Lower leg skin (tissue), 4 donors: Measurements from ENCODE around the gene PSME2. TPM values are rescaled to one million over a fixed set of nuclear protein-coding genes. Genes with fewer than 3 reads are reported as not detected.

Experiments used
- DNase-seq, 2 donors: peaks; one replicate each; pipeline ENCODE4 v3.0.0-alpha.2; 2019; ENCODE audit warnings: low spot score in 2 of 2
- H3K4me3 ChIP-seq: fragments of 200-600 bp; sonication (generic); 2 replicates; pipeline ENCODE4 v1.5.1; 2017; ENCODE audit warnings: mild to moderate bottlenecking, low read depth; ENCODE audit not compliant: poor library complexity, severe bottlenecking
- POLR2A ChIP-seq, 2 donors: fragments of 450-650 bp; IDR thresholded peaks; one replicate each; pipeline ENCODE4 v1.6.1; 2016 to 2017; ENCODE audit warnings: antibody characterized with exemption in 2 of 2, mild to moderate bottlenecking in 1 of 2, moderate library complexity in 1 of 2
- WGBS, 2 donors: methylation state at CpG; one replicate each; pipeline ENCODE4 v1.1.5; 2018; 5-methylcytosine and 5-hydroxymethylcytosine counted together
- intact Hi-C: fragments of 100-400 bp; cut with DNase I; formaldehyde crosslinking; loops from one replicate; pipeline ENCODE4 v1.15.0; 2023; ENCODE audit warnings: low total_unique reads
- total RNA-seq, 4 donors: library from RNA; depleted of rRNA; stranded (reverse); fragments of >200 nt; gene quantifications; one replicate each; pipeline ENCODE4 v1.1.0, GENCODE V29; 2016
- TF ChIP-seq, protein P1 (sequence below), 3 donors: fragments of 450-650 bp; IDR thresholded peaks; one replicate each; pipeline ENCODE4 v1.5.1; 2016; ENCODE audit warnings: antibody characterized with exemption in 3 of 3, mild to moderate bottlenecking in 3 of 3, moderate library complexity in 2 of 3

Gene PSME2
- total RNA-seq, 4 donors from 2014 or later, result 23.2 to 50.2 (median 31.2) TPM

DNA sequence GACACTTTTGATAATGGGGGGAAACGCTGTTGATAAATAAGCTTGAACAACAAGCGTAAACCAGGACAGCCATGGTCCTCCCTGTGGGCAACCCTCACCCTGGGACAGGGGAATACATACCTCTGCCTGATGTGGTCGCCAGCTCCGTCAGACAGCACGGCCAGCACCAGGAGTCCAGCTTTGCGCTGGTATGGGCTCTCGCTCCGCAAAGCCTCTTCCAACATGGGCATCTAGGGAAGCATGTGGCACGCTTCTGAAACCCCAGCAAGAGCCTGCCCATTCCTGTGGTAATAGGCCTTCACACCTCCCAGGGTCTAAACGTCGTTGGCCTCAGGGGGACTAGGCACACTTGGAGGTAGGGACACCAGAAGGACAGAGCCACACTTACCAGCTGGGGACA, 39.3 kb upstream of the PSME2 start:
- 88 to 90% methylated on average over 11 of the region's 11 CpGs for WGBS, 2 donors
- H3K4me3 ChIP-seq, result no peak overlapping the region
- no peak for DNase-seq
- intact Hi-C loops, result no loop called here
- no peak for TF ChIP-seq POLR2A (IDR thresholded peaks at IDR 0.05)
- TF ChIP-seq, protein P1, sequence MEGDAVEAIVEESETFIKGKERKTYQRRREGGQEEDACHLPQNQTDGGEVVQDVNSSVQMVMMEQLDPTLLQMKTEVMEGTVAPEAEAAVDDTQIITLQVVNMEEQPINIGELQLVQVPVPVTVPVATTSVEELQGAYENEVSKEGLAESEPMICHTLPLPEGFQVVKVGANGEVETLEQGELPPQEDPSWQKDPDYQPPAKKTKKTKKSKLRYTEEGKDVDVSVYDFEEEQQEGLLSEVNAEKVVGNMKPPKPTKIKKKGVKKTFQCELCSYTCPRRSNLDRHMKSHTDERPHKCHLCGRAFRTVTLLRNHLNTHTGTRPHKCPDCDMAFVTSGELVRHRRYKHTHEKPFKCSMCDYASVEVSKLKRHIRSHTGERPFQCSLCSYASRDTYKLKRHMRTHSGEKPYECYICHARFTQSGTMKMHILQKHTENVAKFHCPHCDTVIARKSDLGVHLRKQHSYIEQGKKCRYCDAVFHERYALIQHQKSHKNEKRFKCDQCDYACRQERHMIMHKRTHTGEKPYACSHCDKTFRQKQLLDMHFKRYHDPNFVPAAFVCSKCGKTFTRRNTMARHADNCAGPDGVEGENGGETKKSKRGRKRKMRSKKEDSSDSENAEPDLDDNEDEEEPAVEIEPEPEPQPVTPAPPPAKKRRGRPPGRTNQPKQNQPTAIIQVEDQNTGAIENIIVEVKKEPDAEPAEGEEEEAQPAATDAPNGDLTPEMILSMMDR (IDR thresholded peaks at IDR 0.05), result no peak

DNA sequence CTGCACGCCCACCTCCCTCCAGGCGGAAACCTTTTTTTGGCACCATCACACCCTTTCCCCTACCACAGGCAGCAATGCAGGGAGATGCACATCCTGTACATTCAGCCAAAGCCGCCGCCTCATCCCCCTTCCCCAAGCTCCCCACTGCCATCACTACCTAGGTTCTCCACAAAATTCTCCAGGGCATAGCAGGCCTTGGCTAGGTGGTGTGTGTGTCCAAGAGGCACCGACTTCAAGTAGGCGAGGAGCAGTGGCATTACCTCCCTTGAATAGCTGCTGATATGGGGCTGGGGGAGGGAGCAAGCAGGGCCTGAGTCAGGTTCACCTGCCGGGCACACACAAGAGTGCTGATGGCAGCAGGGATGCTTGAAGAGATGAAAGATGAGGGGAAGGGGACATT, 38.6 kb upstream of the PSME2 start:
- DNase-seq, result no peak
- no peak for TF ChIP-seq POLR2A (IDR thresholded peaks at IDR 0.05)
- TF ChIP-seq, protein P1 (IDR thresholded peaks at IDR 0.05), result no peak
- intact Hi-C loops, result no loop called here
- 96 to 99% methylated on average over 7 of the region's 7 CpGs for whole genome bisulfite sequencing, 2 donors
- H3K4me3 ChIP-seq, result no peak overlapping the region

DNA sequence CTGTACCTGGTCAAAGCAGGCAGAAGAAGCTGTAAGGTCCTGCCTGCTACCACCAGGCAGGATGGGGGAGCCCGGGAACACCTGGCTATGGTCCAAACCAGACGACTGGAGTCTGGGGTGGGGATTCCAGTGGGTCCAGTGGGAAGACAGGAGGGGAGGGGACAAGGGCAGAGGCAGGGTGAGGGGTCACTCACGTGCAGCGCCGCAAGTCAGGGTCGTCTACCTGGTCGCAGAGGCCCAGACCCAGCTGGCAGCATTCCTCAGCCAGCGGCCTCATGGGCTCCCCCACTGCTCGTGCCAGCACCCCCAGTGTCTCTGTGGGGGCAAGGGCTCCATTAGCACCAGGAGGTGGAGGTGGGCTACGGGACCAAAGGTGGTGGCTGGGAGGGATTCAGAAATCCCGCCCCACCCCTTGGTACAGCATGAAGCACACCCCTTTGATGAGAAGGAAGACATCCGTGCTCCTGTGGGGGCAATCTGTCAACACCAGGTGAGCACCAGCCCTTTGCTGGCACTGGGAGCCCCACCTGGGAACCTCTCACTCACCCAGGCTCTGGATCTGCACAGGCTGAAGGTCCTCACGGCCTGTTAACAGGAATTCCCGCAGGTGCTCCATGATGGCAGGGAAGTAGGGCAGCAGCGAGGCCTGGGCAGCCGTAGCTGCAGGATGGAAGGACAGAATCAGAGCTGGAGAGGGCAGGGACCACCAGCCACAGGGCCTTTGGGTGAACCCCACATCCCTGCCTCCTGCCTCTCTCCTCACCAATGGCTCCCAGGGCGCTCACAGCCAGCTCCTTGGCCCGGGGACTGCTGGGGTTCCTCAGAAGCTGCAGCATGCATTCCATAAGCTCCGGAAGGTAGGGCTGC, 37.9 kb upstream of the PSME2 start:
- TF ChIP-seq, protein P1 (IDR thresholded peaks at IDR 0.05), result no peak
- no peak for TF ChIP-seq POLR2A (IDR thresholded peaks at IDR 0.05)
- WGBS, 2 donors, result 86 to 87% methylated on average over 15 to 19 of the region's 19 CpGs
- H3K4me3 ChIP-seq, result no peak overlapping the region
- intact Hi-C loops, result no loop called here
- DNase-seq, result no peak

DNA sequence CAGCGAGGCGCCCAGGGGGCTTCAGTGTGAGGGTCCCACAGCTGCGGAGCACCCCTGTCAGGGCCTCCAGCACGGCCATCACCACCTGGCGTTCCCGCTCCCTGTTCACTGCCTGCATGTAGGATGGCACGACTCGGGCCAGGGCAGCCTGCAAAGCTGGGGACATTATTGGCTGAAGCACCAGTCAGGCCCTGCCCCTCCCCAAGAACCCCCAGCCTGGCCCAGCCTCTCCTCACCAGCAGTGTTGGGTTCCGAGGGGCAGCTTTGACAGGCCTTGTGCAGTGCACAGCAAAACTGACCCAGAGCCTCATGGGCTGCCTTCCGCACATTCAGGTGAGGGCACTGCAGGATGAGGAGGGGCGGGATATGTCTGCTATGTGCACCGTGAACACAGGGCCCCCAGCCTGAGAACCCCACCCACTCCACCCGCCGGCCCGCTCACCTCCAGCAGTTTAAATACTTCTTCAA, 36.6 kb upstream of the PSME2 start:
- no peak for DNase-seq
- TF ChIP-seq POLR2A (IDR thresholded peaks at IDR 0.05), result no peak
- TF ChIP-seq, protein P1 (IDR thresholded peaks at IDR 0.05), result no peak
- 89 to 97% methylated on average over 11 to 15 of the region's 15 CpGs for WGBS, 2 donors
- intact Hi-C loops, result no loop called here
- no peak overlapping the region for H3K4me3 ChIP-seq

DNA sequence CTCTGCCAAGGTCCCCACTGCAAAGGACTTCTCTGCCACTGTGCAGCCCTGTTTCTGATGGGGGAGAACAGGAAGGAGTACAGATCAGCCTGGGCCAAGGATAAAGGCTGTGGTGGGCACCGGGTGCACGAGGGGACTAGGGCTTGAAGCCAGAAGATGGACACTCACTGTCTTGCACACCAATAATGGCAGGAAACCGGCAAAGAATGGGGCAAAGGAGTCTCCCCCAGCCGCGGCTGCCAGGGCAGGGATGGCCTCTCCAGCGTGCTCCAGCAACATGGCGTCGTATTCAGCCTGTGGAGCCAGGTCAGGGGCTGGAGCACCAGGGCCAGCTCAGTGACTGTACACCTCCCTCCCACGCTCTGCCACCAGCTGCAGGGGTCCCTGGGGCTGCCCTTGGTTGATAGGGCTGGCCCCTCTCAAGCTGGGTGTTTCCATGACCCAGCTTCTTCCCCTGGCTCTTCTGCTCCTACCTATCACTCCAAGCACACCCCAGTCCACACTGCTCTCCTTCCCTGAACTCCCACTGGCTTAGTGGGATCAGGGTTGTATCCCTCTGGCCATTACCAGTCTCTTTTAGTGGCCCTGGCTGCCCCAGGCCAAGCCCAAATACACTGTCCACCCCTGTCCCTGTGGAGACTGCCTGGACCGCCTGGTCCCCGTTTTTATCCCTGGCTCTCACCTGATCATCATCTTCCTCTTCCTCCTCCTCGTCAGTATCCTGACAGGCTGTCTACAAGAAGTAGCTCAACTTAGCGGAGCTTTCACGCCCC, 35.9 kb upstream of the PSME2 start:
- WGBS, 2 donors, result 84 to 89% methylated on average over 12 to 14 of the region's 14 CpGs
- TF ChIP-seq POLR2A (IDR thresholded peaks at IDR 0.05), result no peak
- TF ChIP-seq, protein P1 (IDR thresholded peaks at IDR 0.05), result no peak
- intact Hi-C loops, result no loop called here
- DNase-seq, result no peak
- no peak overlapping the region for H3K4me3 ChIP-seq
